Neural progenitor cell (in vitro differentiated cells): Measurements from ENCODE around the gene MBP. TPM values are rescaled to one million over a fixed set of nuclear protein-coding genes. Genes with fewer than 3 reads are reported as not detected.

ENCODE experiments used
- DNase-seq: peaks from one replicate; pipeline ENCODE4 v3.0.0-alpha.2; 2016; ENCODE audit warnings: low spot score
- H2AFZ ChIP-seq: fragments of 200-600 bp; sonication (generic); replicated peaks from 2 replicates; pipeline ENCODE4 v1.6.1; 2016; ENCODE audit warnings: antibody characterized with exemption
- H3F3A ChIP-seq: fragments of 200-600 bp; sonication (generic); 2 replicates; pipeline ENCODE4 v1.6.1; 2016; ENCODE audit warnings: antibody characterized with exemption, low read depth
- H3K27ac ChIP-seq: fragments of 200-600 bp; sonication (generic); 2 replicates; pipeline ENCODE4 v1.5.1; 2016; ENCODE audit warnings: mild to moderate bottlenecking
- H3K27me3 ChIP-seq: fragments of 200-600 bp; sonication (generic); 2 replicates; pipeline ENCODE4 v1.6.1; 2016; ENCODE audit warnings: mild to moderate bottlenecking, moderate library complexity
- H3K36me3 ChIP-seq: fragments of 200-600 bp; sonication (generic); 2 replicates; pipeline ENCODE4 v1.5.1; 2016
- H3K4me1 ChIP-seq: fragments of 200-600 bp; sonication (generic); 2 replicates; pipeline ENCODE4 v1.6.1; 2016; ENCODE audit warnings: mixed run types
- H3K4me2 ChIP-seq: fragments of 200-600 bp; sonication (generic); 2 replicates; pipeline ENCODE4 v1.6.1; 2016
- H3K4me3 ChIP-seq: fragments of 200-600 bp; sonication (generic); 2 replicates; pipeline ENCODE4 v1.5.1; 2016
- H3K79me2 ChIP-seq: fragments of 200-600 bp; sonication (generic); 2 replicates; pipeline ENCODE4 v1.6.1; 2016; ENCODE audit warnings: low read depth
- H3K9ac ChIP-seq: fragments of 200-600 bp; sonication (generic); 2 replicates; pipeline ENCODE4 v1.6.1; 2016
- H3K9me3 ChIP-seq: fragments of 200-600 bp; sonication (generic); 2 replicates; pipeline ENCODE4 v1.5.1; 2016; ENCODE audit warnings: low read depth
- H4K20me1 ChIP-seq: fragments of 200-600 bp; sonication (generic); 2 replicates; pipeline ENCODE4 v1.6.1; 2016; ENCODE audit warnings: low read depth
- H3K27ac Mint-ChIP-seq: 3 replicates; pipeline ENCODE4 v1.8.0; 2021; ENCODE audit warnings: mixed read lengths
- H3K27me3 Mint-ChIP-seq: 2 replicates; pipeline ENCODE4 v1.8.0; 2022; ENCODE audit warnings: low read depth, mild to moderate bottlenecking, inconsistent platforms, moderate library complexity, mixed read lengths; ENCODE audit not compliant: insufficient read depth
- H3K36me3 Mint-ChIP-seq: 3 replicates; pipeline ENCODE4 v1.8.0; 2021; ENCODE audit warnings: mixed read lengths
- H3K4me1 Mint-ChIP-seq: 3 replicates; pipeline ENCODE4 v1.8.0; 2021; ENCODE audit warnings: mixed read lengths
- H3K4me3 Mint-ChIP-seq: 3 replicates; pipeline ENCODE4 v1.8.0; 2021; ENCODE audit warnings: mild to moderate bottlenecking, moderate library complexity, mixed read lengths
- H3K9me3 Mint-ChIP-seq: 3 replicates; pipeline ENCODE4 v1.8.0; 2020; ENCODE audit warnings: mixed read lengths
- CTCF ChIP-seq: fragments of 200-600 bp; sonication (generic); IDR thresholded peaks from 2 replicates; pipeline ENCODE4 v1.5.1; 2017; ENCODE audit warnings: antibody characterized with exemption, mild to moderate bottlenecking
- EZH2 ChIP-seq: fragments of 200-600 bp; sonication (generic); IDR thresholded peaks from 2 replicates; pipeline ENCODE4 v1.6.1; 2017; ENCODE audit warnings: antibody characterized with exemption, mild to moderate bottlenecking, moderate library complexity
- EZH2phosphoT487 ChIP-seq: fragments of 200-600 bp; sonication (generic); IDR thresholded peaks from 2 replicates; pipeline ENCODE4 v1.6.1; 2017; ENCODE audit warnings: antibody characterized with exemption
- total RNA-seq: library from RNA; depleted of rRNA; stranded (reverse); fragments of >200 nt; gene quantifications from 2 replicates; pipeline ENCODE4 v1.2.3, GENCODE V29; 2015; ENCODE audit warnings: low replicate concordance

MBP gene
- total RNA-seq, 1 donor from 2014 or later: 0.64 TPM

- no peak overlapping the region for H3K27ac ChIP-seq
- no peak overlapping the region for H3K4me3 ChIP-seq
- H3K9me3 ChIP-seq: no peaks in the 10 kb centered on the region
- H3K4me1 ChIP-seq: no peaks in the 10 kb centered on the region
- Mint-ChIP-seq H3K4me1 (peaks cover 4% of the 10 kb centered on the region), H3K27ac (no peak overlapping the region), H3K36me3 (peaks cover 58% of the 10 kb centered on the region), H3K4me3 (no peak overlapping the region), H3K27me3 (no peaks in the 10 kb centered on the region), H3K9me3 (peaks cover 24% of the 10 kb centered on the region)
- no peaks in the 10 kb centered on the region for H4K20me1 ChIP-seq
- DNase-seq: no peak
- TF ChIP-seq CTCF: no peak
- TF ChIP-seq EZH2phosphoT487: no peak
- TF ChIP-seq EZH2: no peak
- H3F3A ChIP-seq: no peaks in the 10 kb centered on the region
- no peaks in the 10 kb centered on the region for H3K27me3 ChIP-seq
- H3K9ac ChIP-seq: no peak overlapping the region
- no peak overlapping the region for H3K4me2 ChIP-seq
- H3K79me2 ChIP-seq: no peaks in the 10 kb centered on the region
- no peak overlapping the region for H2AFZ ChIP-seq
- H3K36me3 ChIP-seq: peaks cover 5% of the 10 kb centered on the region
These were observed 173.0 kb downstream of the MBP start for GRCh38 chr18:76959605-76960004.

GRCh38 chr18:76958692-76959341 lies 173.8 kb downstream of the MBP start:
- Histone ChIP-seq H3K27me3 (no peaks in the 10 kb centered on the region), H3K4me1 (no peaks in the 10 kb centered on the region), H3K4me2 (no peak overlapping the region), H3K9me3 (no peaks in the 10 kb centered on the region), H3K27ac (no peak overlapping the region), H3F3A (no peaks in the 10 kb centered on the region), H2AFZ (no peak overlapping the region), H3K4me3 (no peak overlapping the region), H3K36me3 (peaks cover 5% of the 10 kb centered on the region), H4K20me1 (no peaks in the 10 kb centered on the region), H3K9ac (no peak overlapping the region), H3K79me2 (no peaks in the 10 kb centered on the region)
- H3K4me3 Mint-ChIP-seq: no peak overlapping the region
- peaks cover 19% of the 10 kb centered on the region for H3K9me3 Mint-ChIP-seq
- no peak for DNase-seq
- peaks cover 52% of the 10 kb centered on the region for H3K36me3 Mint-ChIP-seq
- TF ChIP-seq EZH2 (no peak), CTCF (no peak), EZH2phosphoT487 (no peak)
- peaks cover 8% of the 10 kb centered on the region for H3K4me1 Mint-ChIP-seq
- H3K27ac Mint-ChIP-seq: no peak overlapping the region
- H3K27me3 Mint-ChIP-seq: no peaks in the 10 kb centered on the region

GRCh38 chr18:76957384-76958355 lies 174.9 kb downstream of the MBP start:
- Histone ChIP-seq H4K20me1 (no peaks in the 10 kb centered on the region), H3K79me2 (no peaks in the 10 kb centered on the region), H3K36me3 (peaks cover 5% of the 10 kb centered on the region), H3K4me3 (no peak overlapping the region), H3F3A (no peaks in the 10 kb centered on the region), H3K27me3 (no peaks in the 10 kb centered on the region), H3K9me3 (no peaks in the 10 kb centered on the region), H3K4me1 (no peaks in the 10 kb centered on the region), H3K9ac (no peak overlapping the region), H3K4me2 (no peak overlapping the region), H2AFZ (no peak overlapping the region), H3K27ac (no peak overlapping the region)
- Mint-ChIP-seq H3K36me3 (peaks cover 43% of the 10 kb centered on the region), H3K4me3 (no peak overlapping the region), H3K9me3 (peaks cover 8% of the 10 kb centered on the region), H3K4me1 (peaks cover 17% of the 10 kb centered on the region), H3K27me3 (no peaks in the 10 kb centered on the region), H3K27ac (no peak overlapping the region)
- DNase-seq: no peak
- TF ChIP-seq EZH2: no peak
- TF ChIP-seq EZH2phosphoT487: no peak
- no peak for TF ChIP-seq CTCF
